Measurements from ENCODE around the gene TRIM36. TPM values are rescaled to one million over a fixed set of nuclear protein-coding genes. Genes with fewer than 3 reads are reported as not detected.

The TRIM36 gene
- total RNA-seq, 4 donors from 2014 or later, result 27.2 to 69.0 (median 48.7) TPM

- TF ChIP-seq CTCF (IDR thresholded peaks at IDR 0.05), result no peak
- TF ChIP-seq POLR2A (IDR thresholded peaks at IDR 0.05), result no peak
- no peak for DNase-seq
Observed at GRCh38 chr5:115100319-115100955, 69.3 kb downstream of the TRIM36 start.

GRCh38 chr5:115098041-115098702 is 71.5 kb downstream of the TRIM36 start:
- no peaks in the 10 kb centered on the region for H3K36me3 ChIP-seq
- no peak overlapping the region for H3K4me3 ChIP-seq
- H3K27ac ChIP-seq, result no peak overlapping the region
- no peak for TF ChIP-seq POLR2A (IDR thresholded peaks at IDR 0.05)
- TF ChIP-seq CTCF (IDR thresholded peaks at IDR 0.05), result peak; percentile 20 to 80 (median 66)
- H3K9me3 ChIP-seq, result no peaks in the 10 kb centered on the region
- H3K4me1 ChIP-seq, result no peaks in the 10 kb centered on the region
- DNase-seq, result peak in 1 of 3 donors; percentile 59
- no peaks in the 10 kb centered on the region for H3K27me3 ChIP-seq

More at GRCh38 chr5:115100319-115100955, 69.3 kb downstream of the TRIM36 start:
- no peaks in the 10 kb centered on the region for H3K27me3 ChIP-seq
- no peaks in the 10 kb centered on the region for H3K4me1 ChIP-seq
- H3K27ac ChIP-seq, result no peak overlapping the region
- H3K4me3 ChIP-seq, result no peak overlapping the region
- no peaks in the 10 kb centered on the region for H3K36me3 ChIP-seq
- H3K9me3 ChIP-seq, result no peaks in the 10 kb centered on the region

- TF ChIP-seq CTCF (IDR thresholded peaks at IDR 0.05) (no peak), POLR2A (IDR thresholded peaks at IDR 0.05) (no peak)
- H3K27ac ChIP-seq, result no peak overlapping the region
- no peak overlapping the region for H3K4me3 ChIP-seq
- no peak for DNase-seq
- no peaks in the 10 kb centered on the region for H3K36me3 ChIP-seq
- H3K4me1 ChIP-seq, result no peaks in the 10 kb centered on the region
- no peaks in the 10 kb centered on the region for H3K27me3 ChIP-seq
- no peaks in the 10 kb centered on the region for H3K9me3 ChIP-seq
Observed at GRCh38 chr5:115097236-115097635, 72.5 kb downstream of the TRIM36 start.

- no peaks in the 10 kb centered on the region for H3K36me3 ChIP-seq
- no peak overlapping the region for H3K27ac ChIP-seq
- H3K4me3 ChIP-seq, result no peak overlapping the region
Observed at GRCh38 chr5:115096034-115096769, 73.5 kb downstream of the TRIM36 start.

GRCh38 chr5:115087951-115088350 is 81.8 kb downstream of the TRIM36 start:
- H3K36me3 ChIP-seq, result no peaks in the 10 kb centered on the region
- no peaks in the 10 kb centered on the region for H3K4me1 ChIP-seq
- no peaks in the 10 kb centered on the region for H3K27me3 ChIP-seq
- no peak for DNase-seq
- TF ChIP-seq CTCF (IDR thresholded peaks at IDR 0.05) (no peak), POLR2A (IDR thresholded peaks at IDR 0.05) (no peak)
- H3K4me3 ChIP-seq, result no peak overlapping the region
- no peak overlapping the region for H3K27ac ChIP-seq
- no peaks in the 10 kb centered on the region for H3K9me3 ChIP-seq

More at GRCh38 chr5:115096034-115096769, 73.5 kb downstream of the TRIM36 start:
- Histone ChIP-seq H3K27me3 (no peaks in the 10 kb centered on the region), H3K4me1 (no peaks in the 10 kb centered on the region), H3K9me3 (no peaks in the 10 kb centered on the region)
- no peak for TF ChIP-seq POLR2A (IDR thresholded peaks at IDR 0.05)
- no peak for TF ChIP-seq CTCF (IDR thresholded peaks at IDR 0.05)
- no peak for DNase-seq
